Neural cell (in vitro differentiated cells): ENCODE results near the gene EEF1A2. TPM values are rescaled to one million over a fixed set of nuclear protein-coding genes. Genes with fewer than 3 reads are reported as not detected.
A peak's percentile ranks its signal among the peaks of the same experiment; 100 is the strongest.

Source experiments
- H2AFZ ChIP-seq: fragments of 200-600, 300-800 bp; sonication (generic), shearing (Covaris generic); 2 replicates; pipeline ENCODE4 v1.6.0; 2014; ENCODE audit warnings: low read depth, mild to moderate bottlenecking, antibody characterized with exemption, low read length, moderate library complexity
- H3F3A ChIP-seq: fragments of 200-600 bp; shearing (Covaris generic); 2 replicates; pipeline ENCODE4 v1.6.1; 2016; ENCODE audit warnings: mild to moderate bottlenecking, moderate library complexity, mixed read lengths, antibody characterized with exemption, low read length; ENCODE audit not compliant: insufficient read depth, poor library complexity, severe bottlenecking
- H3K27ac ChIP-seq: fragments of 200-600, 300-800 bp; sonication (generic), shearing (Covaris generic); 2 replicates; pipeline ENCODE4 v1.5.1; 2014; ENCODE audit warnings: mild to moderate bottlenecking, low read length, moderate library complexity
- H3K27me3 ChIP-seq: fragments of 300-800, 200-600 bp; sonication (generic), shearing (Covaris generic); 2 replicates; pipeline ENCODE4 v1.6.0; 2014; ENCODE audit warnings: mild to moderate bottlenecking, low read depth, low read length, moderate library complexity; ENCODE audit not compliant: insufficient read depth
- H3K36me3 ChIP-seq: fragments of 300-800, 200-600 bp; sonication (generic), shearing (Covaris generic); 2 replicates; pipeline ENCODE4 v1.5.1; 2014; ENCODE audit warnings: mild to moderate bottlenecking, antibody characterized with exemption, low read length, moderate library complexity; ENCODE audit not compliant: insufficient read depth
- H3K4me2 ChIP-seq: fragments of 300-800, 200-600 bp; sonication (generic), shearing (Covaris generic); 2 replicates; pipeline ENCODE4 v1.6.0; 2014; ENCODE audit warnings: mild to moderate bottlenecking, low read length
- H3K4me3 ChIP-seq: fragments of 300-800, 200-600 bp; sonication (generic), shearing (Covaris generic); 2 replicates; pipeline ENCODE4 v1.5.1; 2014; ENCODE audit warnings: mild to moderate bottlenecking, low read length, moderate library complexity
- H3K79me2 ChIP-seq: fragments of 200-600 bp; shearing (Covaris generic); replicated peaks from 2 replicates; pipeline ENCODE4 v1.6.0; 2014; ENCODE audit warnings: mild to moderate bottlenecking, low read length, moderate library complexity; ENCODE audit not compliant: insufficient read depth
- H3K9ac ChIP-seq: fragments of 300-800, 200-600 bp; sonication (generic), shearing (Covaris generic); 2 replicates; pipeline ENCODE4 v1.6.1; 2016; ENCODE audit warnings: mild to moderate bottlenecking, low read length, mixed read lengths
- H3K9me2 ChIP-seq: fragments of 200-600 bp; shearing (Covaris generic); 2 replicates; pipeline ENCODE4 v1.6.1; 2016; ENCODE audit warnings: mild to moderate bottlenecking, low read length, mixed read lengths; ENCODE audit not compliant: insufficient read depth
- H3K9me3 ChIP-seq: fragments of 200-600, 300-800 bp; sonication (generic), shearing (Covaris generic); 2 replicates; pipeline ENCODE4 v1.6.1; 2016; ENCODE audit warnings: mild to moderate bottlenecking, mixed run types, low read length, moderate library complexity, mixed read lengths
- H4K20me1 ChIP-seq: fragments of 200-600 bp; shearing (Covaris generic); 2 replicates; pipeline ENCODE4 v1.6.1; 2016; ENCODE audit warnings: mild to moderate bottlenecking, mixed run types; ENCODE audit not compliant: insufficient read depth
- CTCF ChIP-seq: fragments of 450-650 bp; IDR thresholded peaks from 2 replicates; pipeline ENCODE4 v1.5.1; 2014; ENCODE audit warnings: antibody characterized with exemption, mild to moderate bottlenecking, moderate library complexity; ENCODE audit not compliant: poor library complexity, severe bottlenecking
- EP300 ChIP-seq: fragments of 450-650 bp; conservative IDR thresholded peaks from 2 replicates; pipeline ENCODE4 v1.6.1; 2014; ENCODE audit warnings: antibody characterized with exemption, mild to moderate bottlenecking, moderate library complexity; ENCODE audit not compliant: poor library complexity, severe bottlenecking
- EZH2 ChIP-seq: fragments of 200-600, 300-800 bp; shearing (Covaris generic), sonication (generic); IDR thresholded peaks from 2 replicates; pipeline ENCODE4 v1.6.1; 2014; ENCODE audit warnings: antibody characterized with exemption, low read length, borderline replicate concordance, mild to moderate bottlenecking; ENCODE audit not compliant: insufficient read depth, poor library complexity, severe bottlenecking
- MXI1 ChIP-seq: fragments of 450-650 bp; conservative IDR thresholded peaks from 2 replicates; pipeline ENCODE4 v1.6.1; 2014; ENCODE audit warnings: antibody characterized with exemption, mild to moderate bottlenecking; ENCODE audit not compliant: poor library complexity, severe bottlenecking
- POLR2AphosphoS5 ChIP-seq: IDR thresholded peaks from 2 replicates; pipeline ENCODE4 v1.6.1; 2012
- RAD21 ChIP-seq: fragments of 450-650 bp; conservative IDR thresholded peaks from 2 replicates; pipeline ENCODE4 v1.6.1; 2014; ENCODE audit warnings: antibody characterized with exemption, mild to moderate bottlenecking, moderate library complexity
- REST ChIP-seq: IDR thresholded peaks from 2 replicates; pipeline ENCODE4 v1.6.1; 2012; ENCODE audit warnings: borderline replicate concordance
- SMC3 ChIP-seq: fragments of 450-650 bp; conservative IDR thresholded peaks from 2 replicates; pipeline ENCODE4 v1.6.1; 2014; ENCODE audit warnings: antibody characterized with exemption, mild to moderate bottlenecking, moderate library complexity; ENCODE audit not compliant: poor library complexity
- TAF1 ChIP-seq: IDR thresholded peaks from 2 replicates; pipeline ENCODE4 v1.6.1; 2012; ENCODE audit warnings: low read depth
- polyA plus RNA-seq: library from polyadenylated mRNA; depleted of rRNA; stranded (reverse); fragments of >200 nt; gene quantifications from 2 replicates; pipeline ENCODE4 v1.2.3, GENCODE V29; 2014

Gene EEF1A2
- polyA plus RNA-seq, 1 donor from 2014 or later, result 208 TPM

GRCh38 chr20:63532449-63532971 lies 33.6 kb upstream of the EEF1A2 start:
- Histone ChIP-seq H3K4me3 (no peak overlapping the region), H3K27me3 (no peaks in the 10 kb centered on the region), H3K36me3 (no peaks in the 10 kb centered on the region), H3F3A (no peaks in the 10 kb centered on the region), H3K4me2 (no peak overlapping the region), H3K9me2 (no peaks in the 10 kb centered on the region), H3K9ac (no peak overlapping the region), H4K20me1 (no peaks in the 10 kb centered on the region), H3K9me3 (no peaks in the 10 kb centered on the region), H3K27ac (no peak overlapping the region), H2AFZ (no peak overlapping the region), H3K79me2 (no peaks in the 10 kb centered on the region)
- TF ChIP-seq RAD21 (no peak), EP300 (no peak), EZH2 (no peak), REST (no peak), SMC3 (no peak), MXI1 (no peak), POLR2AphosphoS5 (no peak), TAF1 (no peak), CTCF (no peak)

- Histone ChIP-seq H3K79me2 (no peaks in the 10 kb centered on the region), H3K4me3 (no peak overlapping the region), H3K27me3 (no peaks in the 10 kb centered on the region), H3K4me2 (no peak overlapping the region), H3K9me3 (no peaks in the 10 kb centered on the region), H3F3A (no peaks in the 10 kb centered on the region), H2AFZ (no peak overlapping the region), H3K9me2 (no peaks in the 10 kb centered on the region), H4K20me1 (no peaks in the 10 kb centered on the region), H3K9ac (no peak overlapping the region), H3K36me3 (no peaks in the 10 kb centered on the region), H3K27ac (no peak overlapping the region)
- TF ChIP-seq MXI1 (no peak), RAD21 (no peak), POLR2AphosphoS5 (peak; percentile 31)
Measured at GRCh38 chr20:63531686-63532448, 33.0 kb upstream of the EEF1A2 start.
